Measurements from ENCODE around the gene SCG3. TPM values are rescaled to one million over a fixed set of nuclear protein-coding genes. Genes with fewer than 3 reads are reported as not detected.

The SCG3 gene
- total RNA-seq, 1 donor from 2014 or later, result 8.1 TPM

DNA sequence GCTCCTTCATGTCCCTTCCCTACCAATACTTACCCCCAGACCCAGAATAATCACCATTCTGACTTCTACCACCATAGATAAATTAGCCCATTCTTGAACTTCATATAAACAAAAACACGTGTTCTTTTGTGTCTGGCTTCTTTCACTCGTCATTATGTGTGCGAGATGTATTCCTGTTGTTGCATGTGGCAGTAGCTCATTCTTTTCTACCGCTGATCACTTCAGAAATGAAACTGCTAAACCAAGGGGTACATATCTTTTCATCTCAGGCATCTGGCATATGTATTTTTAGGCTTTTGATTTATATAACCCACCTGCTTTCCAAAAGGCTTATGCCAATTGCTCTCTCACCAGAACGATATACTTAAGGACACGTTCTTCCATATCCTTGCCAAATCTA is 13.8 kb upstream of the SCG3 start:
- Mint-ChIP-seq H3K27me3 (ENCODE audit: low read depth) (peaks cover 4% of the 10 kb centered on the region), H3K36me3 (ENCODE audit: low read depth) (no peaks in the 10 kb centered on the region)

DNA sequence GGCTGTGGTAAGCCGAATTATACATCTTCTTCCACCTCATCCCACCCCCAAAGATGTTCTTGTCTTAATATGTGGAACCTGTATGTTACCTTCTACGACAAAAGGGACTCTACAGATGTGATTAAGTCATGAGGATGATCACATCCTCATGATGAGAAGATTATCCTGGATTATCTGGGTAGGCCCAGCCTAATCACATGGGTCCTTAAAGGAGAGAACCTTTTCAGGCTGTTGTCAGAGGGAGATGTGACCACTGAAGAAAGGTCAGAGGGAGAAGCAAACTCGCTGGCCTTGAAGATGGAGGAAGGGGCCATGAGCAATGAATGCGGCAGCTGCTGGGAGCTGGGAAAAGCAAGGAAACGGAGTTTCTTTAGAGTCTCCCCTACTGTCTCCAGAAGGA is 12.9 kb upstream of the SCG3 start:
- H3K27me3 Mint-ChIP-seq (ENCODE audit: low read depth), result peaks cover 4% of the 10 kb centered on the region
- H3K4me1 Mint-ChIP-seq, result peaks cover 16% of the 10 kb centered on the region
- H3K27ac Mint-ChIP-seq (ENCODE audit: unreplicated experiment), result no peak overlapping the region
- TF ChIP-seq, protein P1, sequence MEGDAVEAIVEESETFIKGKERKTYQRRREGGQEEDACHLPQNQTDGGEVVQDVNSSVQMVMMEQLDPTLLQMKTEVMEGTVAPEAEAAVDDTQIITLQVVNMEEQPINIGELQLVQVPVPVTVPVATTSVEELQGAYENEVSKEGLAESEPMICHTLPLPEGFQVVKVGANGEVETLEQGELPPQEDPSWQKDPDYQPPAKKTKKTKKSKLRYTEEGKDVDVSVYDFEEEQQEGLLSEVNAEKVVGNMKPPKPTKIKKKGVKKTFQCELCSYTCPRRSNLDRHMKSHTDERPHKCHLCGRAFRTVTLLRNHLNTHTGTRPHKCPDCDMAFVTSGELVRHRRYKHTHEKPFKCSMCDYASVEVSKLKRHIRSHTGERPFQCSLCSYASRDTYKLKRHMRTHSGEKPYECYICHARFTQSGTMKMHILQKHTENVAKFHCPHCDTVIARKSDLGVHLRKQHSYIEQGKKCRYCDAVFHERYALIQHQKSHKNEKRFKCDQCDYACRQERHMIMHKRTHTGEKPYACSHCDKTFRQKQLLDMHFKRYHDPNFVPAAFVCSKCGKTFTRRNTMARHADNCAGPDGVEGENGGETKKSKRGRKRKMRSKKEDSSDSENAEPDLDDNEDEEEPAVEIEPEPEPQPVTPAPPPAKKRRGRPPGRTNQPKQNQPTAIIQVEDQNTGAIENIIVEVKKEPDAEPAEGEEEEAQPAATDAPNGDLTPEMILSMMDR (conservative IDR thresholded peaks at IDR 0.05), result no peak
- H3K4me3 Mint-ChIP-seq, result no peak overlapping the region
- H3K9me3 Mint-ChIP-seq, result no peaks in the 10 kb centered on the region
- no peaks in the 10 kb centered on the region for H3K36me3 Mint-ChIP-seq (ENCODE audit: low read depth)
- DNase-seq (ENCODE audit: low read depth, low spot score), result no peak

More for the DNA sequence above, 13.8 kb upstream of the SCG3 start:
- H3K4me3 Mint-ChIP-seq, result no peak overlapping the region
- DNase-seq (ENCODE audit: low read depth, low spot score), result no peak
- TF ChIP-seq, protein P1 (conservative IDR thresholded peaks at IDR 0.05), result no peak
- no peak overlapping the region for H3K27ac Mint-ChIP-seq (ENCODE audit: unreplicated experiment)
- H3K9me3 Mint-ChIP-seq, result peaks cover 2% of the 10 kb centered on the region
- H3K4me1 Mint-ChIP-seq, result peaks cover 10% of the 10 kb centered on the region

DNA sequence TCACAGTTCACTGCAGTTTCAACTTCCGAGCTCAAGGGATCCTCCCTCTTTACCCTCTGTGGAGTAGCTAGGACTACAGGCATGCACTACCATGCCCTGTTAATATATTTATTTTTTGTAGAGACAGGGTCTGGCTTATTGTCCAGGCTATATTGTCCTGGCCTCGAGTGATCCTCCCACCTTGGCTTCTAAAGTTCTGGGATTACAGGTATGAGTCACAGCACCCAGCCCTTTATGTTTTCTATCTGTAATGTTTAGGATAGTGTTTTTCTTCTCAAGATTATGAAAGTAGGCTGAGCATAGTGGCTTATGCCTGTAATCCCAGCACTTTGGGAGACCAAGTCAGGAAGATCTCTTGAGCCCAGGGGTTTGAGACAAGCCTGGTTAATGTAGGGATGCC is 11.9 kb upstream of the SCG3 start:
- H3K27me3 Mint-ChIP-seq (ENCODE audit: low read depth), result peaks cover 6% of the 10 kb centered on the region
- TF ChIP-seq, protein P1 (conservative IDR thresholded peaks at IDR 0.05), result no peak
- no peak overlapping the region for H3K27ac Mint-ChIP-seq (ENCODE audit: unreplicated experiment)
- DNase-seq (ENCODE audit: low read depth, low spot score), result no peak
- peaks cover 16% of the 10 kb centered on the region for H3K4me1 Mint-ChIP-seq
- H3K4me3 Mint-ChIP-seq, result no peak overlapping the region
- H3K9me3 Mint-ChIP-seq, result no peaks in the 10 kb centered on the region
- no peaks in the 10 kb centered on the region for H3K36me3 Mint-ChIP-seq (ENCODE audit: low read depth)

- peaks cover 10% of the 10 kb centered on the region for H3K27me3 Mint-ChIP-seq (ENCODE audit: low read depth)
- TF ChIP-seq, protein P1 (conservative IDR thresholded peaks at IDR 0.05), result no peak
- no peaks in the 10 kb centered on the region for H3K9me3 Mint-ChIP-seq
- H3K36me3 Mint-ChIP-seq (ENCODE audit: low read depth), result no peaks in the 10 kb centered on the region
- peaks cover 16% of the 10 kb centered on the region for H3K4me1 Mint-ChIP-seq
- no peak overlapping the region for H3K4me3 Mint-ChIP-seq
- no peak overlapping the region for H3K27ac Mint-ChIP-seq (ENCODE audit: unreplicated experiment)
- DNase-seq (ENCODE audit: low read depth, low spot score), result no peak
These were observed 9.1 kb upstream of the SCG3 start for GRCh38 chr15:51672155-51672687.

DNA sequence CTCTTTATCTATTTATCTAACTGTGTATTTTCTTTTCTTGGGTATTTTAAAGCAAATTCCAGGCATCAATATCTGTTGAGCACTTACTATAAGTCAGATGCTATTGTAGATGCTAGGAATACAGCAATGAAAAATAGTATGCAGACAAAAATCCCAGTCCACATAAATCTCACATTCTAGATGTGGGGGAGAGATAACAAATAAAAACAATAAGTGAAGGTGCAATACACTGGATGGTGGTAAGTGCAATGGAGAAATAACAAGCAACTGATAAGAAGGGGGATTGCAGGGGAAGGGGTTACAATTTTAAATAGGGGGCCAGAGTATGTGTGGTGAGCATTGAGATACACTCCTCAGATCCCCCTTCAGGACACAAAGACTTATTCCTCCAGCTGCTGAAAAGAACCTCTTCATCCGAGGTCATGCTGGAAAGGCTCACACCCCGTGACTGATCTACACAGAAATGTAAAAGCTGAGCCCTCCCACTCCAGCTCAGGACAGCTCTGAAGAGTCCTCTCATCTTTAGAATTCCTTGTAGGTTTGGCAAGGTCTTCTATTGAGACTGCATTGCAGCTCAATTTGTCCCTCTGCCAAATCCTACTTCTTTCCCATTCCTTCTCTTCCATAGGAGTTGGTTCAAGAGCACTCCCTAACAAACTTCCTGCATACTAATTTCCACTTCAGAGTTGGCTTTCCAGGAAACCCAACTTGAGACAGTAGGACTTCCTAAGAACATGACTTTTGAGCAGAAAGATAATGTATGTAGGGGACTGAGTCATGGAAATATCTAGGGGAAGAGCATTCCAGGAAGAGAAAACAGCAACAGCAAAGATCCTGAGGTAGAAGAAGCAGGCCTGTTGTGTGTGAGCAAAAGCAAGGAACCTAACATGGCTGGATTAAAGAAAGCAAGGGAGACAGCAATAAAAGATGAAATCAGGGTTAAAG is 8.1 kb upstream of the SCG3 start:
- no peak for DNase-seq (ENCODE audit: low read depth, low spot score)
- TF ChIP-seq, protein P1 (conservative IDR thresholded peaks at IDR 0.05), result no peak
- Mint-ChIP-seq H3K9me3 (no peaks in the 10 kb centered on the region), H3K4me3 (no peak overlapping the region), H3K27me3 (ENCODE audit: low read depth) (peaks cover 14% of the 10 kb centered on the region), H3K4me1 (peaks cover 16% of the 10 kb centered on the region), H3K36me3 (ENCODE audit: low read depth) (no peaks in the 10 kb centered on the region), H3K27ac (ENCODE audit: unreplicated experiment) (no peak overlapping the region)
